ACHN (cell line): ENCODE data around the gene GUCY2C.
"Not testable (repeated sequence)": the region's sequence is repeated elsewhere in the genome, so short reads cannot be mapped to it uniquely, and the experiment has no call there.

Experiments used
- DNase-seq: peaks from one replicate; pipeline ENCODE4 v3.0.0-alpha.2; 2015
- in situ Hi-C: cut with HindIII; loops from 2 replicates; pipeline ENCODE4 v1.10.0; 2017; ENCODE audit warnings: low sequenced_read_pairs, low pct_ligation_motif_present, low pct_unique_long_range_greater_than_20kb

Gene GUCY2C

DNA sequence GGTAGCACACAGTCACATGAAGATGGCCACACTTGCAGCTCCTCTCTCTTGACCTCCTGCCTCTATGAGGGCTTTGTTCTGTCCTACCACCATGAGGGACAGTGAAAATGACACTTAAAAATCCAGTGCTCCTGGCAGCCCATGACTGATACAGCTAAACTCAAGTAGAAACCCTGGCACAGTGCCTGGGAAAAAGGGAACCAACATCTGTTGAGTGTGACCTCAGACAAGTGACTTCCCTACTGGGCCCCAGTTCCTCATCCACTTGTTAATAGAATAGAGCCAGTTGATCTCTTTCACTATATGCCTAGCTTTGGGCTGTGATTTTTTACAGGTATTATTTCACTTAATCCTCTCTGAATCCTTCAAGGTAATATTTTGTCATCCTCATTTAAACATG, 4.8 kb downstream of the GUCY2C start:
- no peak for DNase-seq
- in situ Hi-C loops = no loop called here

DNA sequence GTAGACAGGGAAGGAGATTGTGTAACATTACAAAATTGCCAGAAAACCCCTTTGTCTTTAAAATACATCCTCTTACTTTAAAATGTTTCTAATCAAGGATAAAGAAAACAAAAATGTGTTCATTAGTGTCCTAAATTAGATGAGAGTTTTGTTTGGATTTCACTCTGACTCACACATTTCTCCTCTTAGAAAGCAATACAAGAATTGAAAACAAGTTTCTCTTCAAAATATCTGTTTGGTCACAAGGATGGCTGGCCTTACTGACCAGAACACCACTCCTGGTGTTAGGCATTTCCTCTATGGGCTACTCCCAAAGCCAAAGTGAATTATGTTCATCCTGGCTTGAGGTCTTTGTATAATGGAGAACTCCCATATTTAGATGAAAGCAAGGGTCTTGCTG, 6.4 kb downstream of the GUCY2C start:
- no peak for DNase-seq
- in situ Hi-C loops = no loop called here

DNA sequence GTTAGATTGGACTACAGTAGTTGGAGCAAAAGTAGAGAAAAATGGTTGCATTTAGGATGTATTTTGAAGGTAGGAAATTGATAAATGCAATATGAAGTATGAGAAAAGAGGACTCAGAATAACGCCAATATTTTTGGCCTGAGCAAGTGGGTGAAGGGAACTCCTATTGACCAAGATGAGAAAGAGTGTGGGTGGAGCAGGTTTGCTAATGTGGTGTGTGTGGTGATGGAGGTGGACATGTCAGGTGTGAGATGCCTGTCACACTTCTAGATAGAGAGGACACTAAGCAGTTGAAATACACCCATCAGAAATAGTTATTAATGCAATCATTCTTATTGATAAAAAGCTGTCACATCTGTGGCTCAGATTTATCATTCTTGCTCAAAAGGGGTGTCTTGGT, 7.3 kb downstream of the GUCY2C start:
- in situ Hi-C loops = no loop called here
- no peak for DNase-seq

DNA sequence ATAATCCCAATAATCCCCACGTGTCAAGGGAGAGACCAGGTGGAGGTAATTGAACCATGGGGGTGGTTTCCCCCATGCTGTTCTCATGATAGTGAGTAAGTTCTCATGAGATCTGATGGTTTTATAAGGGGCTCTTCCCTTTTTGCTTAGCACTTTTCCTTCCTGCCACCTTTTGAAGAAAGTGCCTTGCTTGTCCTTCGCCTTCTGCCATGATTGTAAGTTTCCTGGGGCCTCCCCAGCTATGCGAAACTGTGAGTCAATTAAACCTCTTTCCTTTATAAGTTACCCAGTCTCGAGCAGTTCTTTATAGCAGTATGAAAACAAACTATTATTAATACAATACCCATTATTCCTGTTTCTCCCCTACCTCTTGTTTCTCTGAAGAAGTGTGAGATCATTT, 14.2 kb downstream of the GUCY2C start:
- in situ Hi-C loops, DNase-seq: not testable (repeated sequence)

DNA sequence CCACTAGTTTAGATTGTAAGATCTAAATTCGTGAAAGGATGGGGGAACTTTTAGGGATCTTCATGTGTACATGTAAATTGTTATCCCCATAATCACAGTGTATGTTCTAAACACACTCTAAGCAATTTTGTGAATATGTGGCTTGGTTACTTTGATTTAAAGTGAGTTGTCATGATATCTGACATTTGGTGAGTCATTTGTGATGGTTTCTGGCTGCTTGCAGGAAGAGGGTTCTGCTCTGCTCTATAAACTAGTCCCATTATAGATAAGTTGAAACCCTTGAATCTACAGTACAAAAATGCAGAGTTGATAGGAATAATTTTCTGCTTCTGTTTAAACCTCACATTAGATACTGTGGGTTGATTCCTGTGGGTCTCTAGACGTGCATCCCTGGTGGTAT, 14.8 kb downstream of the GUCY2C start:
- in situ Hi-C loops = no loop called here
- DNase-seq = no peak

DNA sequence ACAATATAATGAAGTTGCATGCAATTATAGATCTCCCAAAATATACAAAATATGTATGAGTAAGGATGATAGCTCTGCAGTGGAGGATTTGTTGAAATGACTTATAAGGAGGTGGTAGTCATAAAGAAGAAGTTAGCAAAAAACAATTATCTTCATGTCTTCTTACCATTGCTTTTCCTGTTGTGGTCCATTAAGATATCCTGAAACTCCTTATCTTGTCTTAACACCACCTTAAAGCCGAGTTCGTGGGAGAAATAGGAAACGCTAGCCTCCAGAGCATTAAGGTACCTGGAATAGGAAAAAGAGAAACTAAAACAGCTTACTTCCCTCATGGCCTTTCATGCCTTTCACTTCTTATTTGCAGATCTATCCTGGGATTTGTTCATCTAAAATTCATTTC, 15.2 kb downstream of the GUCY2C start:
- in situ Hi-C loops = no loop called here
- DNase-seq = no peak

DNA sequence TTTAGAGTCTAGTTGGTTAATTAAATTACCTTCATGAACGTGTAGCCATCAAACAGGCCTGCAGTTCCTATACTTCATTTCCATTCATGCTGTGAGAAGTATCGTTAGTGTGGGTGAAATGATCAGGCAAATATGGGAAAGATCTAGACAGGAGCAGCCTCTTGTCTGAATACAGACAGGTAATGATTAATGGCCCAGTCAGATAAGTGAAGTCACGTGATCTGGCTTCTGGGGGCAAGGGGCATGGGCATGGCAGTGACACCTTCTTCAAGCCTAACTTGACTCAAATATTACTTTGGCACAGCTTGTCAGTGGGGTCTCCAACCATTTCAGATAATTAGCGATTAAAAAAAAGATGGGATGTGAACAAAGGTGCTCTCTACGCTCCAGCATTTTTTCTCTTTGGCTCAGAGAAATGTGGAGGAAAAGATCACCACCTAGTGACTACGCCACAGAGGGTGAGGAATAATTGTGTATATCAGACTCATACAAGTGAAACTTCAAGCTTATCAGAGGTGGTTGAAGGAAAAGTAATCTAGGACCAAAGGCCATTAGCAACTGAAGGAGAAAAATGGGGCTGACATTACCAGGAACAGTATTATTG, 17.8 kb downstream of the GUCY2C start:
- in situ Hi-C loops = no loop called here
- DNase-seq = no peak

DNA sequence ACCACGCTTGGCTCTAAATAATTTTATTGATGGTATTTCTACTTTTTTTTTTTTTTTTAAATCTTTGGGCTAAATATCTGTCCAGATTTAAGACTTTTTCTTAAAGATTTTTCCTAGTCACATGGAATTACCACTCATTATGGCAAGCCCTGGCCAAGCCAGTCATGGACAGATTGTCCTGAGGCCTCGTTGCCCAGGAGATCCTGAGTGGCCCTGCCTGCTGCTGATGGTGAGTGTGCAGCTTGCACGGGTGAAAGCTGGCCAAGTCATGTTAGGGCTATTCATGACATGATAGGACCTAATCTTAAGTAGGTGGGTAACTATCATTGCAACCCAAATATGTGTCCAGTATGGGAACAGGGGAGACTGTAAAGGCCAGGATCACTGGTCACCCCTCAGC, 27.8 kb downstream of the GUCY2C start:
- no peak for DNase-seq
- in situ Hi-C loops = no loop called here

DNA sequence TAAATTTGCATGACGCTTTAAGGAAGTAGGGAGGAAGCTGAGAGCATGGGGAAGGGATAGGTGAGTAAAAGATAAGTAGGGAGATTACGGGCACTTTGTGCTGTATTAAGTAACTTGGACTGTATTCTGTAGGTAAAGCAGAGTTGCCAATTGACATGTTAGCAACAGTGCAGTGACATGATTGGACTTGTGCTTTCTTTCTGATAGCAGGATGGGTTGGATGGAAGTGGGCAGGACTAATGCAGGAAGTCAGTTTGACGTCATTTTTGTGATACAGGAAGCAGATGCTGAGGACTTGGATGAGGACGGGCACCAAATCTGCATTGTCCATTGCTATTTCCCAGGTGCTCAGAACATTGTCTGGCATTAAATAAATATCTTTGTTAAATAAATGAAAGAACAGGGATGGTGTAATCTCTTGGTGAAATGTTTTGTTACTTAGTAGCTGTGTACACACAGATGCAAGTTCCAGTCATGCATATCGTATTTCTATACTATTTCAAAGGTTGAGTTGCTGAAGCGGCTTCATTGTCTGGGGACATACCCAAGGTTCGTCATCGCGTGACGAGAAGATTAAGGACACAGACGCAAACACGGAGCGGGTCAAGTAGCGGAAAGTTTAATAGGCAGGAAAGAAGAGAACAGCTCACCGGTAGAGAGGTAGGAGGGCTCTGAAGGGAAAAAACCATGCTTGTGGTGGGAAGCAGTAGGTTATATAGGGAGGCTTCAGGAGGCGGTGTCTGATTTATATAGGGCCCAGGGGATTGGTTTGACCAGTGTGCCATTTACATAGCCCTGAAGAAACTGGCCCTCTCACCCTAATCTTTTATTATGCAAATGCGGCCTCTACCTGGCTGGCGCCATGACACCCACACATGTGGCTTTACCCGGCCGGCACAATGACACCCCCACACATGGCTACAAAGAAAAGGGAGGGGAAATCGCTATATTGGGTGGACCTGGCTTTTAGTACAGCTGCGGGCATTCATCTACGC, 30.7 kb downstream of the GUCY2C start:
- in situ Hi-C loops = no loop called here
- DNase-seq = no peak

DNA sequence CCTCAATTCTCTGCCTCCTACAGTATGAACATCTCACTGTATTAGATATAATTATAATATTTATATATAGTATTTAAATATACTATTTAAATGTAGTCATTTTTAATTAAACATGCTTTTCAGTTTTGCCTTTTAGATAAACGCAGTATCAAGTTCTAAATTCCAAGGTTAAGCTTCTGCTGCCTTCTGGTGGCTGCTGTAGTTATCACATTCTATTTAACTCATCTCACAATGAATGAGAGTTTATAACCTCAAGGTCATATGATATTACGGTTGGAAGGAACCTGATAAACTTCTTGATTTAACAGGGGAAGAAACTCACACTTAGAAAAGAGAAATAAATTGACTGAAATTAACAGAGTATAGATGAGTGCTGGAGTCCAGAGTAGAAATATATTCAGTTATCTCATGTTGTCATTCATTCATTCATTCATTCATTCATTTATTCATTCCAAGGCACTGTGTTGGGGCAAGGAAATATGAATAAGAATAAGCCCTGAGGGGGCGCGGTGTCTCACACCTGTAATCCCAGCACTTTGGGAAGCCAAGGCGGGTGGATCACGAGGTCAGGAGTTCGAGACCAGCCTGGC, 31.9 kb downstream of the GUCY2C start:
- DNase-seq = peak; percentile 70
- in situ Hi-C loops = no loop called here

DNA sequence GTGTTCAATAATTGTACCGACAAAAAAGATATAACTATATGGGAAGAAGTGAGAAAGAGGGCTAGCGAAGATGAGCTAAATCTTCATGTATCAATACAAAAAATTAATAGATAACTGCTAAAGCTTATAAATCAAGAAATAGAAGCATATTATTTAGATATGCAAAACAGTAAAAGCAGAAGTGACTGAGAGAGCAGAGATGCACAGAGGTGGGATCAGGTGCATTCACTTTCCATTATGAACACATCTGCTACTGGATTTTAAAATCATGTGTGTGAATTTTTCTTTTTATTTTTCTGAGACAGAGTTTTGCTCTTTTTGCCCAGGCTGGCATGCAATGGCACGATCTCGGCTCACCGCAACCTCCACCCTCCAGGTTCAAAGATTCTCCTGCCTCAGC, 33.4 kb downstream of the GUCY2C start:
- in situ Hi-C loops = no loop called here
- DNase-seq = no peak

DNA sequence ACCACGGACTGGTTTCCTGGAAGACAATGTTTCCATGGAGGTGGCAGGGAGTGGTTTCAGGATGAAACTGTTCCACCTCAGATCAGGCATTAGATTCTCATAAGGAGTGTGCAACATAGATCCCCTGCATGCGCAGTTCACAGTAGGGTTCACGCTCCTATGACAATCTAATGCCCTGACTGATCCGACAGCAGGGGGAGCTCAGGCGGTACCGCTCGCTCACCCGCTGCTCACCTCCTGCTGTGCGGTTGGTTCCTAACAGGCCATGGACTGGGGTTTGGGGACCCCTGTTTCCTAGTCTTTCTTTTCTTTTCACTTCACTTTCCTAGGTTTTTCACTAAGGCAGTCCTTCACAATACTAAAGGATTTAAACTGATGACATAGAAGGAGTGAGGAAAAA, 39.6 kb downstream of the GUCY2C start:
- in situ Hi-C loops = no loop called here
- no peak for DNase-seq

DNA sequence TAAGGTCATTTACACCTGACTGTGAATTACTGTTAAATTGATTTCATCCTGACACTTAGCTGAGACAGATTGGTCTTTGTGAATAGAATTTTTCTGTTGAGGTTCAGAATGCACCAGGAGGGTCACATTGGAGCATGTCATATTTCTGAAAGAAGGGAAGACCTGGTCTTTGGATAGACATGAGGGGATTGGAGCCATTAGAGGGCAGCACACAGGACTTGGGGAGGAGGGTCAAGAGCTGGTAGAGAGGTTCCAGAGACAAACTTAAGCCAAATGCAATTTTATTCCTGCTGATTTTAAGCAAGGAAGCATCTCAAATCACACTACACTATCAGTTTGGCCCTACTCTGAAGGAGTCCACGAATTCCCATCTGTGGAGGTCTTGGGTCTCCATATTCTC, 41.1 kb downstream of the GUCY2C start:
- DNase-seq = no peak
- in situ Hi-C loops = no loop called here

DNA sequence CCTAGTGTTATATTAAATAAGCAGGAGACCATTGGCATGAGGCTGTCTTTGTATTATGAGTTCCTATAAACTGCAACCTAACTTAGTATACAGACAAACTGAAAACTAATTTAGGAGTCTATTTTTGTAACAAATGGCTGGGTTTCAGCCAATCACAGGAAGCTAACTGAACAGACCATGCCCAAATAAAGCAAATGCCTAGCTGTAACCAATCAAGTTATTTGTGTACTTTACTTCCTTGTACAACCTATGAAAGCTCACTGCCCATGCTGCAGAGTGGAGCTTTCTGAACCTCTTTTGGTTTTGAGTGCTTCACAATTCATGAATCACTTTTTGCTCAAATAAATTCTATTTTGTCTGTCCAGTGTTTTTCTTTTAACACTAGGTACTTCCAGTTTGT, 41.6 kb downstream of the GUCY2C start:
- in situ Hi-C loops = no loop called here
- no peak for DNase-seq

DNA sequence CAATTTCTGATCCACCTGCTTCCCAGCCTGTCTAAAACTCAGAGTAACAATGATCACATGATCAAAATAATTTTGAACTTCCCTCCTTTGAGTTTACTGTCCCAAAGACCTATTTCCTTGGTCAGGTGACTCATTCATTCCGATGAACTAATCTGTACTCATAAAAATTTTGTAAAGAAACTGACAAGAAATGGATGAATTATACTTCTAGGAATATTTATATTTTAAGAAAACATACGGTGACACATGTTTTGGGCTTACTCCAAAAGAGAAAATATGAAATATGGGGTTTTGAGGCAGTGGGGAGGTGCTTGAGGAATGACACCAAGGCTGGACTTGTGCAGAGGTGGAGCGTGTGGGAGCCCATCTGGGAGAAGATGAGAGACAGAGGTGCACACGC, 42.0 kb downstream of the GUCY2C start:
- DNase-seq = no peak
- in situ Hi-C loops = no loop called here

DNA sequence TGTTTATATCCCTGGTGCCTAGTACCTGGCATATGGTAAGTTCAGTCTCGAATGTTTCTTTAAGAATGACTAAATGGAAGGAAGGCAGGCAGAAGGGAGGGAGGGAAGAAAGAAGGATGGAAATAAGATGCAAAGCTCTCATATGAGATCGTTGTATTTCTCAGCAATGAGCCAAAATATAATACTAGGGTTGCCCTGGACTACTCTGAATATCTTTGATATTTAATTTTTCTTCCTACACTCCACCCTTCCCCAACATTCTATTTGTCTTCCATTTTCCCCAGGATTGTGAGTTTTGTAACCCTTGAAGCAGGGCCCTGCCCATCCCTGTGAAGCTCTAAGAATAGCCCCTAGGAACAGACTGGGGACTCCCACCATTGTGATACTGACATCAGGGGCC, 43.9 kb downstream of the GUCY2C start:
- in situ Hi-C loops = no loop called here
- no peak for DNase-seq

DNA sequence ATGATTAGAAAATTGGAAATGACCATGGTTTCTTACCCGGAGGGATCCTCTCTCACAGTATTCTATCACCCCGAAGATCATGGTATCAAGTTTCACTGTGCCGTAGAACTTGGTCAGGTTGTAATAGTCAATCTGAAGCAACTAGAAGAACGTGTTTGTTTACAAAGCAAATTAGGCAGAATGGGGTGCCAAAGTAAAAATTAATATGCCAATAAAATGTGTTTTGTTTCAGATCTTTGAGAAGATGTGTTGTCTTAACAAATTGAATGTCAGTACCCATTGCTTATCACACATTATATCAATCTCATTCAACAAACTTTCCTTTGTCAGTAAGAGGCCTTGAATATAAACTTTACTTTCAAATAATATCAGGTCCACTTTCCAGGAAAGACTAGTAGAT, 45.0 kb downstream of the GUCY2C start:
- in situ Hi-C loops = no loop called here
- no peak for DNase-seq

DNA sequence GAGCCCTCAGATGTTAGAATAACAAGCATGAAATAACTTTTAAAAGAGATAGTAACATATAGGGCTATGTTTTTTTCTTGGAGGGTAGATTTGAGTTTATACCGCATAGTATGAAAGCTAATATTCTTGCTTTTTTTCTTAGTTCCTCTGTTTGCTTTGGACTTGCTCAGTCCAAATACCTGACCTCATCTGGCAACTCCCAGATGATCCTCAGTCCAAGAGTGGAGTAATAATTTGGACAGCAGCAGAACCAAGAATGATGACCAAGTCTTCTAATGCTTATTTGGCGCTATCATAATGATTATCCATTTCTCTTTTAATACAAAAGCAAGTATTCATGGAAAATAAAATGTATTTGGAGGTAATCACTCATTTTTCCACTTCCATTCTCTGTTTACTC, 45.6 kb downstream of the GUCY2C start:
- no peak for DNase-seq
- in situ Hi-C loops = no loop called here

DNA sequence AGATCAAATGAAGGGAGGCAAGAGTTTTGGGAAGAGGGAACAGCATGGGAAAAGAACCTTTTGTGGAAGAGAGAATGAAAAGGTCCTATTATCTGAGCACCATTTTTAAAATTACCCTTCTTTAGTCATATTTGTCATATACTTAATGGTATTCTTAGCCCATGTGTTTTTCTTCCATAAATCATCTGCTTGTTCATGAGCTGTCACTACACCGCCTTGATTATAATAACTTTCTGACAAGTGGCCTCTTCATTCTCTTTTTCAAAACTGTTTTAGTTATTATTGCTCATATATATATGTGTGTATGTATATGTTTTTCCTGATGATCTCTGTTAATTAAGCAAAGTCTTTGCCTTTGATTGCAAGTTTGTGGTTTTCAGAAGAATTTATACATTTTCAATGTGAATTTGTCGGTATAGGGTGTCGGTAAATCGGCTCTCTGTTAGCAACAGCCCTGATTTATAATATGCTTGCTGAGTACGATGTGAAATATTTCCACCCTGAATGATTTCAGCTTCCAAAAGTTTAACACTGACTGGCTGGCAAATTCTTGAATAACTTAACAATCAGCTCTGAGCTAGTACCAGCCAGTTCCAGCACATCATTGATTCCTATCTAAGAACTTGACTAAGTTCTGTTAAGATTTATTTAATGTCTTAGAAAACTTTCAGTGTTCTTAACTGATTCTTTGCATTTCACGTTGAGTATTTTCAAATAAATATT, 49.2 kb downstream of the GUCY2C start:
- DNase-seq = no peak

More for the DNA sequence above, 49.2 kb downstream of the GUCY2C start:
- in situ Hi-C loops = no loop called here
